ENCODE measurements around the gene TMEM184B. TPM values are rescaled to one million over a fixed set of nuclear protein-coding genes. Genes with fewer than 3 reads are reported as not detected.

Gene TMEM184B
- total and polyA plus RNA-seq, 9 donors: 15.3 to 48.3 (median 38.2) TPM

- Histone ChIP-seq H3K4me3 (no peak overlapping the region), H3K27me3 (no peaks in the 10 kb centered on the region), H3K9me3 (no peaks in the 10 kb centered on the region), H3K27ac (peak overlapping the region; percentile 99 to 100), H3K4me1 (ENCODE audit: insufficient read depth) (peaks cover 23% of the 10 kb centered on the region), H3K36me3 (no peaks in the 10 kb centered on the region)
- intact Hi-C loops (cut with DNase I): loop anchor here in 2 of 4 donors (10.0 kb wide), 3 partner anchors 50 to 360 kb away; partner anchors contain the start of genes ANKRD54 (in 1 of the 2) and EIF3L (in 1 of the 2)
- DNase-seq: no peak
- WGBS, 3 donors: 69 to 76% (median 72%) methylated on average over 7 of the region's 7 CpGs
- TF ChIP-seq, protein P1, sequence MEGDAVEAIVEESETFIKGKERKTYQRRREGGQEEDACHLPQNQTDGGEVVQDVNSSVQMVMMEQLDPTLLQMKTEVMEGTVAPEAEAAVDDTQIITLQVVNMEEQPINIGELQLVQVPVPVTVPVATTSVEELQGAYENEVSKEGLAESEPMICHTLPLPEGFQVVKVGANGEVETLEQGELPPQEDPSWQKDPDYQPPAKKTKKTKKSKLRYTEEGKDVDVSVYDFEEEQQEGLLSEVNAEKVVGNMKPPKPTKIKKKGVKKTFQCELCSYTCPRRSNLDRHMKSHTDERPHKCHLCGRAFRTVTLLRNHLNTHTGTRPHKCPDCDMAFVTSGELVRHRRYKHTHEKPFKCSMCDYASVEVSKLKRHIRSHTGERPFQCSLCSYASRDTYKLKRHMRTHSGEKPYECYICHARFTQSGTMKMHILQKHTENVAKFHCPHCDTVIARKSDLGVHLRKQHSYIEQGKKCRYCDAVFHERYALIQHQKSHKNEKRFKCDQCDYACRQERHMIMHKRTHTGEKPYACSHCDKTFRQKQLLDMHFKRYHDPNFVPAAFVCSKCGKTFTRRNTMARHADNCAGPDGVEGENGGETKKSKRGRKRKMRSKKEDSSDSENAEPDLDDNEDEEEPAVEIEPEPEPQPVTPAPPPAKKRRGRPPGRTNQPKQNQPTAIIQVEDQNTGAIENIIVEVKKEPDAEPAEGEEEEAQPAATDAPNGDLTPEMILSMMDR (IDR thresholded peaks at IDR 0.05): no peak
- TF ChIP-seq POLR2A (IDR thresholded peaks at IDR 0.05) (no peak), EP300 (IDR thresholded peaks at IDR 0.05) (no peak)
These were observed 68.0 kb downstream of the TMEM184B start for GRCh38 chr22:38204784-38205183.

GRCh38 chr22:38203855-38204514 is 68.8 kb downstream of the TMEM184B start:
- 97 to 99% (median 97%) methylated on average over 3 of the region's 3 CpGs for WGBS, 3 donors

DNA sequence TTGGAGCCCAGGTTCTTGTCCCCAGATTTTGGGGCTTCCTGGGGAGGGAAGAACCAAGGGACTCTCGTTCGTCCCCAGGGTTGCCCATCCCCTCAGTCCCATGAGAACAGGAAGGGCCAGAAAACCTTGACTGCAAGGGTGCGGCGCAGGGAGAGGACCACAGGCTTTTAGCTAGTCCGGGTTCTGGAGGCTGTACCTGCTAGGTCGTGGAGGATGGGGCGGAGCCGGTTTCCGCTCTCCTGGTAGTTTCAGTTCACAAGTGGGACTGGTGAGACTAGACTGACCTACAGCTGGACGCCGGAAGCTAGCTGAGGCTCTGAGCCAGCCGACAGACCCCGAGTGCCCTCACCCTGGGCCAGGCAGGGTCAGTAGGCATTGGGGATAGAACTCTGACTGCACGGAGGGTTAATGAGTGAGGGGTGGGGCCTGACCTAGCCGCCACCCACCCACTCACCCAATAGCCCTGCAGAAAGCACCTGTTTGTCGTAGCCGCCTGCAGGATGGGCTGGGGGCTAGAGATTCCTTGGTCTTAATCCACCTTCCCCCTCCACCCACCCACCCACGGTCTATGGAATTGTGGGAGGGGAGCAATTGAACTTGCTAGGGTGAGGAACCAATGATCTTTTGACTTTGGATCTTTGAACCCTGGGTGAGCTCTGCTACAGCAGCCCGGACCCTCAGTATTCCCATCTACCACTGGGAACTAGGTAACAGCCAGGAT is 69.6 kb downstream of the TMEM184B start:
- WGBS, 3 donors: 11 to 16% (median 13%) methylated on average over 18 to 19 of the region's 19 CpGs
- Histone ChIP-seq H3K4me3 (peak overlapping the region; percentile 99), H3K27ac (peak overlapping the region; percentile 99 to 100), H3K27me3 (no peaks in the 10 kb centered on the region), H3K4me1 (ENCODE audit: insufficient read depth) (peaks cover 22% of the 10 kb centered on the region), H3K36me3 (no peaks in the 10 kb centered on the region), H3K9me3 (no peaks in the 10 kb centered on the region)
- intact Hi-C loops (cut with DNase I): loop anchor here in 2 of 4 donors (10.0 kb wide), 3 partner anchors 52 to 358 kb away; partner anchors contain the start of genes ANKRD54 (in 1 of the 2) and EIF3L (in 1 of the 2)
- peak; percentile 55 to 75 (median 63) for DNase-seq
- TF ChIP-seq EP300 (IDR thresholded peaks at IDR 0.05) (no peak), POLR2A (IDR thresholded peaks at IDR 0.05) (no peak)
- TF ChIP-seq, protein P1 (IDR thresholded peaks at IDR 0.05): no peak

More at GRCh38 chr22:38203855-38204514, 68.8 kb downstream of the TMEM184B start:
- Histone ChIP-seq H3K27ac (peak overlapping the region; percentile 99 to 100), H3K4me1 (ENCODE audit: insufficient read depth) (peaks cover 22% of the 10 kb centered on the region), H3K27me3 (no peaks in the 10 kb centered on the region), H3K4me3 (peak overlapping the region; percentile 99), H3K9me3 (no peaks in the 10 kb centered on the region), H3K36me3 (no peaks in the 10 kb centered on the region)
- DNase-seq: no peak
- intact Hi-C loops (cut with DNase I): loop anchor here in 2 of 4 donors (10.0 kb wide), 3 partner anchors 51 to 359 kb away; partner anchors contain the start of genes ANKRD54 (in 1 of the 2) and EIF3L (in 1 of the 2)
- no peak for TF ChIP-seq POLR2A (IDR thresholded peaks at IDR 0.05)
- TF ChIP-seq EP300 (IDR thresholded peaks at IDR 0.05): no peak
- TF ChIP-seq, protein P1 (IDR thresholded peaks at IDR 0.05): no peak

GRCh38 chr22:38202437-38203089 is 70.2 kb downstream of the TMEM184B start:
- H3K9me3 ChIP-seq: no peaks in the 10 kb centered on the region
- no peaks in the 10 kb centered on the region for H3K36me3 ChIP-seq
- intact Hi-C loops (cut with DNase I): loop anchor here in 2 of 4 donors (10.0 kb wide), 3 partner anchors 52 to 358 kb away; partner anchors contain the start of genes ANKRD54 (in 1 of the 2) and EIF3L (in 1 of the 2)
- H3K4me3 ChIP-seq: peak overlapping the region; percentile 99
- TF ChIP-seq, protein P1 (IDR thresholded peaks at IDR 0.05): peak in 2 of 3 donors; percentile 32 to 61
- TF ChIP-seq POLR2A (IDR thresholded peaks at IDR 0.05) (peak; percentile 32), EP300 (IDR thresholded peaks at IDR 0.05) (peak; percentile 79)
- H3K27me3 ChIP-seq: no peaks in the 10 kb centered on the region
- 0 to 1% (median 1%) methylated on average over 69 to 74 of the region's 74 CpGs for WGBS, 3 donors
- DNase-seq: peak; percentile 93 to 98 (median 96)
- H3K27ac ChIP-seq: peak overlapping the region; percentile 99 to 100
- peaks cover 22% of the 10 kb centered on the region for H3K4me1 ChIP-seq (ENCODE audit: insufficient read depth)

All from ovary (tissue), 9 donors.